ENCODE results near the gene MLLT3. TPM values are rescaled to one million over a fixed set of nuclear protein-coding genes. Genes with fewer than 3 reads are reported as not detected.

MLLT3 gene
- total RNA-seq, 1 experiment from 2014 or later: 21.6 TPM

DNA sequence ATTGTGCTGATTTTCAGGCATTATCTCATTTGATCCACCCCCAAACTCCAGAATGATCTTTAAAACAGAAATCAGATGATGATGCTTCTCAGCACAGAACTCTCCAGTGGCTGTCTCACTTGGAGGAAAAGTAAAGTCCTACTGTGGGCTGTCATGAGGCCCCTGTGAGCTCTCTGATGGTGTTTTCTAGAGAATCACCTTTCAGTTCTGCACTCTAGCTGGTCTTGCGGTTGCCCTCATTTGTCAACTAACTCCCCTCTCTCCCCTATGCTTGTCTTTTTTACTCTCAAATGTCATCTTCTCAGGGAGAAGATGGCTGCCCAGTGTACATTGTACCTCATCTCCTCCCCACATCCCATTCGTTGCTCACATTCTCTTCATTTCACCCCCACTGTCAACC, 295.8 kb downstream of the MLLT3 start:
- no peak for TF ChIP-seq EZH2 (IDR thresholded peaks at IDR 0.05; ENCODE audit: low read depth)
- TF ChIP-seq, protein P1, sequence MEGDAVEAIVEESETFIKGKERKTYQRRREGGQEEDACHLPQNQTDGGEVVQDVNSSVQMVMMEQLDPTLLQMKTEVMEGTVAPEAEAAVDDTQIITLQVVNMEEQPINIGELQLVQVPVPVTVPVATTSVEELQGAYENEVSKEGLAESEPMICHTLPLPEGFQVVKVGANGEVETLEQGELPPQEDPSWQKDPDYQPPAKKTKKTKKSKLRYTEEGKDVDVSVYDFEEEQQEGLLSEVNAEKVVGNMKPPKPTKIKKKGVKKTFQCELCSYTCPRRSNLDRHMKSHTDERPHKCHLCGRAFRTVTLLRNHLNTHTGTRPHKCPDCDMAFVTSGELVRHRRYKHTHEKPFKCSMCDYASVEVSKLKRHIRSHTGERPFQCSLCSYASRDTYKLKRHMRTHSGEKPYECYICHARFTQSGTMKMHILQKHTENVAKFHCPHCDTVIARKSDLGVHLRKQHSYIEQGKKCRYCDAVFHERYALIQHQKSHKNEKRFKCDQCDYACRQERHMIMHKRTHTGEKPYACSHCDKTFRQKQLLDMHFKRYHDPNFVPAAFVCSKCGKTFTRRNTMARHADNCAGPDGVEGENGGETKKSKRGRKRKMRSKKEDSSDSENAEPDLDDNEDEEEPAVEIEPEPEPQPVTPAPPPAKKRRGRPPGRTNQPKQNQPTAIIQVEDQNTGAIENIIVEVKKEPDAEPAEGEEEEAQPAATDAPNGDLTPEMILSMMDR (conservative IDR thresholded peaks at IDR 0.05): no peak
- CTCF ChIA-PET: no interaction called here

DNA sequence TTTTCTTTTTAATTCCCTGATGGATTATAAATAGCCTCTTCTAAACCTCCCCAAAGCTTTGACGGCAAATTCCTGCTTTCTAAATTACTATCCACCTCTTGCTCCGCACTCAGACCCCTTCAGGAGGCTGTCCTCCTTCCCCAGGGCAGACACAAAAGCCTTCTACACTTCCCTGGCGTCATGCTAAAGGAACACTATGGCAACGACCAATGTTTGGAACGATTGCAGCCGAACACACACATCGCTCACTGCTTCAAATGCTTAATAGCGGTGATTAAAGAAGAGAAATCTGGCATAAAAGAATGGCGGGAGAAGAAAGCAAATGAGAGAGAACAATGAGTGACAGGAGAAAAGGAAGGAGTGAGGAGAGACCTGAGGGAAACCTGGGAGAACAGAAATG, 297.3 kb downstream of the MLLT3 start:
- no peaks in the 10 kb centered on the region for H4K20me1 ChIP-seq (ENCODE audit: insufficient read depth)
- H3K4me2 ChIP-seq: no peak overlapping the region
- intact Hi-C loops (cut with micrococcal nuclease; ENCODE audit: unreplicated experiment): no loop called here
- TF ChIP-seq EZH2 (IDR thresholded peaks at IDR 0.05; ENCODE audit: low read depth): no peak
- TF ChIP-seq, protein P1 (conservative IDR thresholded peaks at IDR 0.05): no peak
- H3K27me3 ChIP-seq (ENCODE audit: insufficient read depth, low read depth): no peaks in the 10 kb centered on the region
- no peak overlapping the region for H3K4me3 ChIP-seq
- no peaks in the 10 kb centered on the region for H3K9me3 ChIP-seq (ENCODE audit: insufficient read depth, low read depth)
- H3K27ac ChIP-seq: no peak overlapping the region
- H3K36me3 ChIP-seq (ENCODE audit: low read depth): no peaks in the 10 kb centered on the region
- no peaks in the 10 kb centered on the region for H3K4me1 ChIP-seq (replicated peaks; ENCODE audit: insufficient read depth)
- H3K79me2 ChIP-seq (ENCODE audit: low read depth): no peaks in the 10 kb centered on the region
- POLR2A ChIA-PET (ENCODE audit: unreplicated experiment): no interaction called here
- CTCF ChIA-PET: no interaction called here
- H2AFZ ChIP-seq: no peak overlapping the region
- BruUV-seq (replicated peaks): no TSS peak
- no peak for DNase-seq
- no peaks in the 10 kb centered on the region for H3K9me2 ChIP-seq (ENCODE audit: insufficient read depth)
- H3F3A ChIP-seq (ENCODE audit: insufficient read depth, low read depth): no peaks in the 10 kb centered on the region

More for the DNA sequence above, 295.8 kb downstream of the MLLT3 start:
- H3K27ac ChIP-seq: no peak overlapping the region
- no peaks in the 10 kb centered on the region for H3K27me3 ChIP-seq (ENCODE audit: insufficient read depth, low read depth)
- H3K79me2 ChIP-seq (ENCODE audit: low read depth): no peaks in the 10 kb centered on the region
- no peaks in the 10 kb centered on the region for H3K9me3 ChIP-seq (ENCODE audit: insufficient read depth, low read depth)
- no peak overlapping the region for H2AFZ ChIP-seq
- H3F3A ChIP-seq (ENCODE audit: insufficient read depth, low read depth): no peaks in the 10 kb centered on the region
- no peak overlapping the region for H3K4me3 ChIP-seq
- H3K4me2 ChIP-seq: no peak overlapping the region
- H4K20me1 ChIP-seq (ENCODE audit: insufficient read depth): no peaks in the 10 kb centered on the region
- H3K4me1 ChIP-seq (replicated peaks; ENCODE audit: insufficient read depth): no peaks in the 10 kb centered on the region
- POLR2A ChIA-PET (ENCODE audit: unreplicated experiment): no interaction called here
- BruUV-seq (replicated peaks): no TSS peak
- H3K9me2 ChIP-seq (ENCODE audit: insufficient read depth): no peaks in the 10 kb centered on the region
- H3K36me3 ChIP-seq (ENCODE audit: low read depth): no peaks in the 10 kb centered on the region
- intact Hi-C loops (cut with micrococcal nuclease; ENCODE audit: unreplicated experiment): no loop called here
- no peak for DNase-seq

DNA sequence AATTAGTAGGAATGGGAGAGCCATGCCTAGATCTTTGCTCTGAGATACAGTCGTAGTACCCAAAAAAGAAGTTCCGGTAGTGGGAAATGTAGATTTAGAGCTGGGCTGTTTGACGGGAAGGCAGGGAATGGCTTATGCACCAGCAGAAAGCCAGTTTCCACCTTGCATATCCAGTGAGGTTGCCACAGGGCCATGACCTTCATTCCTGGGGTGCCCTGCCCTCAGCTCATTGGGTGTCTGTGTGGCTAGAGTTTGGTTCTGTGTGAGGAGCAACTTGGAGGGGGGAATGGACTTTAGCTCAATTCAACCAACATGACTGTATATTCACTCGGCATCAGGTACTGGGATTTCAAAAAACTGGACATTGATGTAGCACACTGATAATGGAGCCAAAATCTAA, 300.1 kb downstream of the MLLT3 start:
- POLR2A ChIA-PET (ENCODE audit: unreplicated experiment): no interaction called here
- Histone ChIP-seq H3K4me3 (no peak overlapping the region), H3K9me3 (ENCODE audit: insufficient read depth, low read depth) (no peaks in the 10 kb centered on the region), H4K20me1 (ENCODE audit: insufficient read depth) (no peaks in the 10 kb centered on the region), H3K27me3 (ENCODE audit: insufficient read depth, low read depth) (no peaks in the 10 kb centered on the region), H3K79me2 (ENCODE audit: low read depth) (no peaks in the 10 kb centered on the region), H3K36me3 (ENCODE audit: low read depth) (no peaks in the 10 kb centered on the region), H3K4me1 (replicated peaks; ENCODE audit: insufficient read depth) (no peaks in the 10 kb centered on the region), H3F3A (ENCODE audit: insufficient read depth, low read depth) (no peaks in the 10 kb centered on the region), H2AFZ (no peak overlapping the region), H3K27ac (no peak overlapping the region), H3K9me2 (ENCODE audit: insufficient read depth) (no peaks in the 10 kb centered on the region), H3K4me2 (no peak overlapping the region)
- intact Hi-C loops (cut with micrococcal nuclease; ENCODE audit: unreplicated experiment): no loop called here
- TF ChIP-seq EZH2 (IDR thresholded peaks at IDR 0.05; ENCODE audit: low read depth): no peak
- TF ChIP-seq, protein P1 (conservative IDR thresholded peaks at IDR 0.05): no peak
- DNase-seq: no peak
- CTCF ChIA-PET: interaction anchor here (0.5 kb wide), 1 partner anchor 98 kb away, joined by 11 read pairs; no protein-coding TSS in a partner anchor
- no TSS peak for BruUV-seq (replicated peaks)
